ENCODE measurements around the gene RIC8A.

DNA sequence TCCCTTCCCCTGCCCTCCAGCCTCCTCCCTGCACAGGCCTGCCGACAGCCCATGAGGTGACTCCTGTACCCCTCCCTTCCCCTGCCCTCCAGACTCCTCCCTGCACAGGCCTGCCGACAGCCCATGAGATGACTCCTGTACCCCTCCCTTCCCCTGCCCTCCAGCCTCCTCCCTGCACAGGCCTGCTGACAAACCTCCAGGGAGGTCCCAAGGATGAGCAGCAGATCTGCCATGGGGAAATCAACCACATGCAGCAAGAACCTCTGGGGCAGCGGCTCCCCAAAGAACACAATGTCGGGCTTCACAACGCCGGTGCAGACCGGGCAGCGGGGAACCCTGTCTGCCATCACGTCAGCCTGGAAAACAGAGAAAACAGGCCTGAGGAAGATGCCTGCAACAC is 16.4 kb downstream of the RIC8A start:
- TF ChIP-seq, protein P1, sequence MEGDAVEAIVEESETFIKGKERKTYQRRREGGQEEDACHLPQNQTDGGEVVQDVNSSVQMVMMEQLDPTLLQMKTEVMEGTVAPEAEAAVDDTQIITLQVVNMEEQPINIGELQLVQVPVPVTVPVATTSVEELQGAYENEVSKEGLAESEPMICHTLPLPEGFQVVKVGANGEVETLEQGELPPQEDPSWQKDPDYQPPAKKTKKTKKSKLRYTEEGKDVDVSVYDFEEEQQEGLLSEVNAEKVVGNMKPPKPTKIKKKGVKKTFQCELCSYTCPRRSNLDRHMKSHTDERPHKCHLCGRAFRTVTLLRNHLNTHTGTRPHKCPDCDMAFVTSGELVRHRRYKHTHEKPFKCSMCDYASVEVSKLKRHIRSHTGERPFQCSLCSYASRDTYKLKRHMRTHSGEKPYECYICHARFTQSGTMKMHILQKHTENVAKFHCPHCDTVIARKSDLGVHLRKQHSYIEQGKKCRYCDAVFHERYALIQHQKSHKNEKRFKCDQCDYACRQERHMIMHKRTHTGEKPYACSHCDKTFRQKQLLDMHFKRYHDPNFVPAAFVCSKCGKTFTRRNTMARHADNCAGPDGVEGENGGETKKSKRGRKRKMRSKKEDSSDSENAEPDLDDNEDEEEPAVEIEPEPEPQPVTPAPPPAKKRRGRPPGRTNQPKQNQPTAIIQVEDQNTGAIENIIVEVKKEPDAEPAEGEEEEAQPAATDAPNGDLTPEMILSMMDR (conservative IDR thresholded peaks at IDR 0.05; ENCODE audit: low read length), result no peak
- TF ChIP-seq EZH2phosphoT487 (IDR thresholded peaks at IDR 0.05; ENCODE audit: borderline replicate concordance, low read depth, low read length), result no peak

Measured in OCI-LY7 (cell line).